H9 (cell line): Measurements from ENCODE around the gene RBFOX2. TPM values are rescaled to one million over a fixed set of nuclear protein-coding genes. Genes with fewer than 3 reads are reported as not detected.

ENCODE experiments used
- DNase-seq: peaks from one replicate; pipeline ENCODE4 v3.0.0-alpha.2; 2017
- H2AFZ ChIP-seq: one replicate; pipeline ENCODE4 v1.6.1; 2013; ENCODE audit warnings: mild to moderate bottlenecking, low read length, control low read depth, moderate library complexity
- H2AK5ac ChIP-seq: 2 replicates; pipeline ENCODE4 v1.6.1; 2013; ENCODE audit warnings: low read length, control low read depth, mixed read lengths; ENCODE audit not compliant: insufficient read length
- H2BK120ac ChIP-seq: one replicate; pipeline ENCODE4 v1.6.1; 2013; ENCODE audit warnings: low read depth, mild to moderate bottlenecking, low read length, control low read depth, inconsistent platforms; ENCODE audit not compliant: poor library complexity, severe bottlenecking
- H2BK12ac ChIP-seq: 2 replicates; pipeline ENCODE4 v1.6.1; 2013; ENCODE audit warnings: low read length, control low read depth, mixed read lengths, low read depth; ENCODE audit not compliant: insufficient read length
- H2BK15ac ChIP-seq: 2 replicates; pipeline ENCODE4 v1.6.1; 2013; ENCODE audit warnings: low read depth, low read length, control low read depth
- H2BK20ac ChIP-seq: one replicate; pipeline ENCODE4 v1.6.1; 2013; ENCODE audit warnings: low read depth, mild to moderate bottlenecking, low read length, control low read depth, inconsistent platforms; ENCODE audit not compliant: poor library complexity, severe bottlenecking
- H2BK5ac ChIP-seq: 2 replicates; pipeline ENCODE4 v1.6.1; 2013; ENCODE audit warnings: low read length, control low read depth, mixed read lengths; ENCODE audit not compliant: insufficient read length
- H3K14ac ChIP-seq: 2 replicates; pipeline ENCODE4 v1.6.1; 2013; ENCODE audit warnings: low read length, control low read depth; ENCODE audit not compliant: insufficient read depth
- H3K18ac ChIP-seq: 2 replicates; pipeline ENCODE4 v1.6.1; 2013; ENCODE audit warnings: low read depth, mild to moderate bottlenecking, mixed read lengths, low read length, control low read depth; ENCODE audit not compliant: insufficient read length
- H3K23ac ChIP-seq: 2 replicates; pipeline ENCODE4 v1.6.1; 2013; ENCODE audit warnings: low read length, control low read depth, mixed read lengths, low read depth; ENCODE audit not compliant: insufficient read length
- H3K23me2 ChIP-seq: 2 replicates; pipeline ENCODE4 v1.6.1; 2013; ENCODE audit warnings: low read depth, mild to moderate bottlenecking, mixed read lengths, low read length, control low read depth; ENCODE audit not compliant: insufficient read length, poor library complexity, severe bottlenecking
- H3K27ac ChIP-seq: 2 replicates; pipeline ENCODE4 v1.5.1; 2013; ENCODE audit warnings: low read length, control low read depth, mixed read lengths, low read depth; ENCODE audit not compliant: insufficient read length
- H3K27me3 ChIP-seq: 2 replicates; pipeline ENCODE4 v1.6.1; 2013; ENCODE audit warnings: low read length, control low read depth, inconsistent platforms; ENCODE audit not compliant: insufficient read depth
- H3K4ac ChIP-seq: 2 replicates; pipeline ENCODE4 v1.6.1; 2013; ENCODE audit warnings: low read depth, mild to moderate bottlenecking, control low read depth, inconsistent platforms, low read length, moderate library complexity
- H3K4me1 ChIP-seq: 2 replicates; pipeline ENCODE4 v1.6.1; 2013; ENCODE audit warnings: low read length, control low read depth, inconsistent platforms; ENCODE audit not compliant: insufficient read depth
- H3K4me2 ChIP-seq: 2 replicates; pipeline ENCODE4 v1.6.1; 2013; ENCODE audit warnings: low read length, control low read depth, mixed read lengths; ENCODE audit not compliant: insufficient read length, insufficient read depth
- H3K56ac ChIP-seq: 2 replicates; pipeline ENCODE4 v1.6.1; 2013; ENCODE audit warnings: low read depth, mild to moderate bottlenecking, mixed read lengths, low read length, control low read depth; ENCODE audit not compliant: insufficient read length
- H3K79me1 ChIP-seq: 2 replicates; pipeline ENCODE4 v1.6.1; 2013; ENCODE audit warnings: low read depth, mild to moderate bottlenecking, moderate library complexity, low read length, control low read depth, inconsistent platforms; ENCODE audit not compliant: insufficient read depth, poor library complexity, severe bottlenecking
- H3K79me2 ChIP-seq: 2 replicates; pipeline ENCODE4 v1.6.1; 2013; ENCODE audit warnings: low read length, control low read depth, inconsistent platforms; ENCODE audit not compliant: insufficient read depth
- H3K9ac ChIP-seq: 2 replicates; pipeline ENCODE4 v1.6.1; 2013; ENCODE audit warnings: low read length, control low read depth, mixed read lengths; ENCODE audit not compliant: insufficient read length; ENCODE audit errors: extremely low read depth
- H3K9me3 ChIP-seq: one replicate; pipeline ENCODE4 v1.6.1; 2013; ENCODE audit warnings: low read depth, low read length, inconsistent platforms; ENCODE audit not compliant: control insufficient read depth
- H3T11ph ChIP-seq: one replicate; pipeline ENCODE4 v1.6.1; 2013; ENCODE audit warnings: mild to moderate bottlenecking, low read length, control low read depth, inconsistent platforms
- H4K20me1 ChIP-seq: one replicate; pipeline ENCODE4 v1.6.1; 2013; ENCODE audit not compliant: control insufficient read depth, insufficient read length, insufficient read depth
- H4K5ac ChIP-seq: 2 replicates; pipeline ENCODE4 v1.6.1; 2013; ENCODE audit warnings: low read depth, mild to moderate bottlenecking, mixed read lengths, low read length, control low read depth; ENCODE audit not compliant: insufficient read length
- H4K8ac ChIP-seq: replicated peaks from 2 replicates; pipeline ENCODE4 v1.6.1; 2013; ENCODE audit warnings: low read length, control low read depth, mixed read lengths, low read depth; ENCODE audit not compliant: insufficient read length
- H4K91ac ChIP-seq: 2 replicates; pipeline ENCODE4 v1.6.1; 2013; ENCODE audit warnings: low read depth, mild to moderate bottlenecking, moderate library complexity, mixed read lengths, low read length, control low read depth; ENCODE audit not compliant: insufficient read length
- H3K27ac Mint-ChIP-seq, 3 experiments: 2 replicates in 2 of 3; 3 replicates in 1 of 3; pipeline ENCODE4 v1.8.0; 2020 to 2021; ENCODE audit warnings: mixed read lengths in 3 of 3, mild to moderate bottlenecking in 1 of 3, moderate library complexity in 1 of 3
- H3K27me3 Mint-ChIP-seq: 2 replicates; pipeline ENCODE4 v1.8.0; 2021; ENCODE audit warnings: low read depth, mild to moderate bottlenecking, moderate library complexity, mixed read lengths
- H3K36me3 Mint-ChIP-seq, 3 experiments: 2 replicates in 2 of 3; 3 replicates in 1 of 3; pipeline ENCODE4 v1.8.0; 2020 to 2021; ENCODE audit warnings: low read depth in 3 of 3, mixed read lengths in 3 of 3; ENCODE audit not compliant: insufficient read depth in 1 of 3
- H3K4me1 Mint-ChIP-seq, 2 experiments: 2 replicates each; pipeline ENCODE4 v1.8.0; 2020; ENCODE audit warnings: mixed read lengths in 2 of 2
- H3K4me3 Mint-ChIP-seq, 2 experiments: 2 replicates in 1 of 2; 3 replicates in 1 of 2; pipeline ENCODE4 v1.8.0; 2020 to 2021; ENCODE audit warnings: mild to moderate bottlenecking in 2 of 2, mixed read lengths in 2 of 2, moderate library complexity in 1 of 2
- H3K9me3 Mint-ChIP-seq, 2 experiments: 2 replicates in 1 of 2; 3 replicates in 1 of 2; pipeline ENCODE4 v1.8.0; 2020; ENCODE audit warnings: mild to moderate bottlenecking in 2 of 2, mixed read lengths in 2 of 2, moderate library complexity in 1 of 2
- WGBS: extraction: QIAGEN DNeasy Blood & Tissue Kit; methylation state at CpG from one replicate; pipeline ENCODE4 v1.1.7; 2013; ENCODE audit warnings: missing lambda C conversion rate, low lambda C conversion rate, mixed read lengths; ENCODE audit not compliant: insufficient read length; ENCODE audit errors: extremely low coverage; 5-methylcytosine and 5-hydroxymethylcytosine counted together
- total RNA-seq: library from RNA; stranded (reverse); gene quantifications from 2 replicates; pipeline ENCODE4 v1.2.1, GENCODE V29; 2021
- TF ChIP-seq, protein P1 (sequence below): fragments of 200-600 bp; sonication (generic); conservative IDR thresholded peaks from 3 replicates; pipeline ENCODE4 v1.8.0; 2021; ENCODE audit warnings: antibody characterized with exemption, mild to moderate bottlenecking

RBFOX2 gene
- total RNA-seq, 1 experiment from 2014 or later: 84.7 TPM

DNA sequence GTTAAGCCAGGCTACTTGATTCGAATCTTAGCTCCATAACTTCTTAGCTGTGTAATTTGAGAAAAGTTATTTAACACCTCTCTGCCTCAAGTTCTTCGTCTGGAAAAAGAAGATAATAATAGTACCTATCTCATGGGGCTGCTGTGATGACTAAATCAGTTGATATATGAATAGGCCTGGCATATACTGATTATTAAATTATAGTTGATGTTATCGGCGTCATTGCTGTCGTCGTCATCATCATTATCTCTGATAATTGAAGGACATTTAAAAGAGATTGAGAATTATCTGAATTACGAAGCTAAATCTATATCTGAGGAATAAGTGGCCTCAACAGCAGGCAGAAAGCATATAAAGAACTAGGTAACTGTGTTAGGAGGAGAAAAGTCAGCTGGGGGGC, 165.9 kb downstream of the RBFOX2 start:
- no peak overlapping the region for H3K9ac ChIP-seq
- H2BK12ac ChIP-seq: no peak overlapping the region
- peaks cover 37 to 39% of the 10 kb centered on the region in 2 experiments for H3K4me1 Mint-ChIP-seq
- H2BK20ac ChIP-seq: no peak overlapping the region
- H3K23ac ChIP-seq: no peak overlapping the region
- H3K9me3 ChIP-seq: no peaks in the 10 kb centered on the region
- H2AK5ac ChIP-seq: no peak overlapping the region
- H3K27ac ChIP-seq: no peak overlapping the region
- H3K4me1 ChIP-seq: peaks cover 4% of the 10 kb centered on the region
- H3K56ac ChIP-seq: no peak overlapping the region
- H4K91ac ChIP-seq: no peak overlapping the region
- no peak for DNase-seq
- H4K5ac ChIP-seq: no peak overlapping the region
- no peaks in the 10 kb centered on the region for H3K27me3 ChIP-seq
- H2AFZ ChIP-seq: no peak overlapping the region
- no peak overlapping the region for H3K18ac ChIP-seq
- no peak overlapping the region for H3K4ac ChIP-seq
- H3T11ph ChIP-seq: no peak overlapping the region
- H3K4me3 Mint-ChIP-seq: no peak overlapping the region
- H2BK5ac ChIP-seq: no peak overlapping the region
- H3K9me3 Mint-ChIP-seq: no peaks in the 10 kb centered on the region
- H2BK120ac ChIP-seq: no peak overlapping the region
- H2BK15ac ChIP-seq: no peak overlapping the region
- no CpG with 5 or more reads among the region's 7 CpGs for WGBS
- H3K79me1 ChIP-seq: no peaks in the 10 kb centered on the region
- H4K20me1 ChIP-seq: no peaks in the 10 kb centered on the region
- H3K23me2 ChIP-seq: no peaks in the 10 kb centered on the region
- H3K27me3 Mint-ChIP-seq: no peaks in the 10 kb centered on the region
- no peak overlapping the region for H3K4me2 ChIP-seq
- no peak overlapping the region for H4K8ac ChIP-seq
- TF ChIP-seq, protein P1, sequence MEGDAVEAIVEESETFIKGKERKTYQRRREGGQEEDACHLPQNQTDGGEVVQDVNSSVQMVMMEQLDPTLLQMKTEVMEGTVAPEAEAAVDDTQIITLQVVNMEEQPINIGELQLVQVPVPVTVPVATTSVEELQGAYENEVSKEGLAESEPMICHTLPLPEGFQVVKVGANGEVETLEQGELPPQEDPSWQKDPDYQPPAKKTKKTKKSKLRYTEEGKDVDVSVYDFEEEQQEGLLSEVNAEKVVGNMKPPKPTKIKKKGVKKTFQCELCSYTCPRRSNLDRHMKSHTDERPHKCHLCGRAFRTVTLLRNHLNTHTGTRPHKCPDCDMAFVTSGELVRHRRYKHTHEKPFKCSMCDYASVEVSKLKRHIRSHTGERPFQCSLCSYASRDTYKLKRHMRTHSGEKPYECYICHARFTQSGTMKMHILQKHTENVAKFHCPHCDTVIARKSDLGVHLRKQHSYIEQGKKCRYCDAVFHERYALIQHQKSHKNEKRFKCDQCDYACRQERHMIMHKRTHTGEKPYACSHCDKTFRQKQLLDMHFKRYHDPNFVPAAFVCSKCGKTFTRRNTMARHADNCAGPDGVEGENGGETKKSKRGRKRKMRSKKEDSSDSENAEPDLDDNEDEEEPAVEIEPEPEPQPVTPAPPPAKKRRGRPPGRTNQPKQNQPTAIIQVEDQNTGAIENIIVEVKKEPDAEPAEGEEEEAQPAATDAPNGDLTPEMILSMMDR: no peak
- H3K36me3 Mint-ChIP-seq: no peaks in the 10 kb centered on the region
- no peak overlapping the region for H3K14ac ChIP-seq
- no peak overlapping the region for H3K27ac Mint-ChIP-seq
- H3K79me2 ChIP-seq: peaks cover 5% of the 10 kb centered on the region; the same call in 1 of the 2 replicates
